PFSK-1 (cell line): ENCODE data around the gene RPL31.

Source experiments
- POLR2AphosphoS5 ChIP-seq: IDR thresholded peaks from 2 replicates; pipeline ENCODE4 v1.6.1; 2012; ENCODE audit warnings: low read depth, mild to moderate bottlenecking, control low read depth, low read length, moderate library complexity
- TAF1 ChIP-seq: IDR thresholded peaks from 2 replicates; pipeline ENCODE4 v1.6.1; 2012; ENCODE audit warnings: low read length, control low read depth, borderline replicate concordance; ENCODE audit not compliant: insufficient read depth

GRCh38 chr2:100993294-100993693, 8.8 kb upstream of the RPL31 start:
- TF ChIP-seq POLR2AphosphoS5 (no peak), TAF1 (no peak)
